Measurements from ENCODE around the gene TSHZ2.

- TF ChIP-seq CTCF (conservative IDR thresholded peaks at IDR 0.05) (no peak), ZFX (IDR thresholded peaks at IDR 0.05) (no peak)
Observed at GRCh38 chr20:53080969-53081871, 109.1 kb downstream of the TSHZ2 start.

Measured in C4-2B (cell line).